ENCODE results near the gene ACP1. TPM values are rescaled to one million over a fixed set of nuclear protein-coding genes. Genes with fewer than 3 reads are reported as not detected.

ACP1 gene
- 186 and 248 TPM in 2 replicates for total RNA-seq (2014; rRNA removed; shearing (Covaris generic))

GRCh38 chr2:264493-265468 lies at the start of gene ACP1:
Gene ACP1 (plus strand): TSS chr2:264947. CDS start chr2:264965, 18 bp downstream.
- peak; percentile 86 for DNase-seq (ENCODE audit: low spot score)

- DNase-seq (ENCODE audit: low spot score) = no peak
Measured at GRCh38 chr2:216068-216467, 48.7 kb upstream of the ACP1 start.

DNA sequence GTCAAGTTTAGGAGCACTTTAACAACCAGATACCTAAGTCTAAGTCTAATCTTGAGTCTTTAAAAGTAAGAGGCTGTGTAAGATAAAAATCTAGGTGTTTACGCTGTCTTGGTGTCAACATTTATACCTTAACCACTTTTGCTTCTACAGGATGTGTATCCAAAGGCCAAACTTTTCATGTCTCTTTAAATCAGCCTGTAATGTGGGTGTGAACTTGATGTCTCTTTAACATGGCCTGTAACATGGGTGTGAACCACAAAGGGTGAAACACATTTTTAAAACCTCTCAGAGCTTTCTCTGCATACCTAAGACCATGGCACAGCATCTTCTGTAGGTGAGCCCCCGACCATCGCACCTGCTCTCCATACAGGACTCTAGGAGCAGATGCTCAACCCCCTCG lies 41.3 kb upstream of the ACP1 start:
- DNase-seq (ENCODE audit: low spot score) = no peak

GRCh38 chr2:223971-224760 lies 40.6 kb upstream of the ACP1 start:
- DNase-seq (ENCODE audit: low spot score) = no peak

DNA sequence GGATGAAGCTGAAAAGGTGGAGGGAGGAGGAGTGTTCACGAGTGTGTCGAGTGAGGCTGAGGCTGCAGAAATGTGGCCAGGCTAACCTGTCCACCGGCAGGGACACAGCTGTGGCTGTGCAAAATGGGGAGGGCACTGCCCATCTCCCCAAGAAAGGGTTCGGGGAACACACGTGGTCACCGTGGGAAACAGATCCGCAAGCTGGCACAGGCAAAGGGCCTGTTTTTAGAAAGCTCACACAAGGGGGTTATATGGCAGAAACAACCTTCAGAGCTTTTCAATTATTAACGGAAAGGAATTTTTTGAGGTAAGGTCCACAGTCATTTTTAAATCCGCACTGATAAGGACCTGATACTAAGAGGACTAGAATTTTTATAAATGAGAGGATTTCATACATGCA lies 36.6 kb upstream of the ACP1 start:
- DNase-seq (ENCODE audit: low spot score) = no peak

GRCh38 chr2:228518-229278 lies 36.0 kb upstream of the ACP1 start:
- DNase-seq (ENCODE audit: low spot score) = no peak

GRCh38 chr2:231521-232185 lies 33.1 kb upstream of the ACP1 start:
- DNase-seq (ENCODE audit: low spot score) = no peak

GRCh38 chr2:233030-233429 lies 31.7 kb upstream of the ACP1 start:
- DNase-seq (ENCODE audit: low spot score) = no peak

- no peak for DNase-seq (ENCODE audit: low spot score)
Measured at GRCh38 chr2:234421-234820, 30.3 kb upstream of the ACP1 start.

GRCh38 chr2:236993-237539 lies 27.7 kb upstream of the ACP1 start:
- no peak for DNase-seq (ENCODE audit: low spot score)

GRCh38 chr2:237878-238277 lies 26.9 kb upstream of the ACP1 start:
- no peak for DNase-seq (ENCODE audit: low spot score)

DNA sequence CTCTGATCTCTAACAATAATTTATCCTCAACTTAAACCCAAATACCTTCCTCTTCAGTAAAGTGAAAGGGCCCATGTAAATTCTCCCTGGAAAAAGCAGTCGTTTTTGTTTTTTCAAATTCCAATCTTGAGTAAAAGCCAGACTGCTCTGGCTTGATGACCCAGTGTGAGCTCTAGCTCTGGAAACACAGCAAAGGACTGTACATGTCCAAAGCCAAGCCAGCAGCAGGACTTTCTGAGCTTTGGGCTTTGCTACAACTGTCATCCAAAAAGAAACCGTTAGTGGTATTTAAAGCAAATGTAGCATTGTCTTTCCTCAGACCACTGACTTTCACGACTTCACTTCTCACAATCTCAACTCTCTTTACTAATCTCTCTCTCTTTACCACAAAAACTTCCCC lies 26.3 kb upstream of the ACP1 start:
- no peak for DNase-seq (ENCODE audit: low spot score)

DNA sequence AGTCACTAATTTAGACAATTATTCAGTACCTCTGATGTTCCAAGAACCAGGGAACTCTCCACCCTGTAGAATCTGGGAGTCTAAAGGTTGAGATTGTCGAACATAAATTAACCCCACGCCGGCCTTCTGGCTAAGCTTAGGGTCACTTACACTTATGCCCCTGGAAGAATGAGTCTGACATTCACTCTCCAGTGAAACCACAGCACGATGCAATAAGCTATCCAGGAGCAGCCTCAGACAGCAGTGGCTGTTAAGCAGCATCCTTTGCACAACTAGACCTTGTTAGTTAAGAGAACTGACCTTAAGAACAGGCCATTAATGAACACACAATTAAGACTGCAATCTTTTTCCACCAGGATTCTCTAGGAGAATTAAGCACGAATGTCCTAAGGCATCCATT lies 25.9 kb upstream of the ACP1 start:
- no peak for DNase-seq (ENCODE audit: low spot score)

- no peak for DNase-seq (ENCODE audit: low spot score)
Measured at GRCh38 chr2:244547-244946, 20.2 kb upstream of the ACP1 start.

DNA sequence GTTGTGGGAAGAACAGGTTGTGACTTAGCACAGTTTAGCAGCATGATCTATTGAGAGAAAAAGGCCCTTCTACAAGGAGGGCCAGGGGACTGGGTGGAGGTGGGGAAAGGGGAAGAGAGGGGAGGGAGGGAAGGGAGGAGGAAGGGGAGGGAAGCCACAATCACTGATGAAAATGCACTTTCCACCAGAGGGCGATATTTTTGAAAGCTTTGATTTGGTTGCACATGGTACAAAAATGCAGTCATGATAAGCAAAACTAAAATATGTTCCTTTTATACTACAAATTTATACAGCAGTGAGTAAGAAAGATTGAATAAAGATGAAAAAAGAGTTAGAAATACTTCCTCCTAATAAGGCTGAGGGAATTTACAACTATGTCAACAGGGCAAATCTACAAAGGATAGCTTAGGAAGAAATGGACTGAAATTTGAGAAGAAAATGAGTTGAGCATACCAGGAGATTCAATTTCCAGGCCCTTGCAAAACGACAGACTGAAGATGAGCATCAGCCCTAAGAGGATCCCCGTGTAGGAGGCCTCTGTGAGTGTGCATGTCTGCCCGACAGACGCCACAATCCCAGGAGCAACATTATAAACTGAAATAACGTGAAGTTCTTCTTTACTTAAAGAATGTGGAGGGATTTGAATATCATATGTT lies 18.1 kb upstream of the ACP1 start:
- peak; percentile 77 for DNase-seq (ENCODE audit: low spot score)

DNA sequence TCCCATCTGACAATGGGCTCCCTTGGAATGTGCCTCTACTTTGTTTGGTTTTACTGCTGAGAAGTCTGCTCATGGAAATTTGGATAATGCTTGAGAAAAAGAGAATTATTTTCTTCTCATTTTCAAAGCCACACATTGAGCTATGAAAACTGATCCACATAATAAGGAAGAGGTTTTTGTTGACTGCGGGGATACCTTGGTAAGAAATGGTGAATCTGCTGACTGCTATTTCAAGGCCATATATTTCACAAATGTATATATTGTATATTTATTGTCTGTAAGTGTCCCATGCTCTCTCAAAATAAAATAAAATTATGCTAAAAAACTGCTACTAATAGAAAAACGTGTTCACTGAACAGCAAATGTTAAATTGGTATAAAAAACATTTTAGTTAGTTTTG lies 16.0 kb upstream of the ACP1 start:
- DNase-seq (ENCODE audit: low spot score) = no peak

DNA sequence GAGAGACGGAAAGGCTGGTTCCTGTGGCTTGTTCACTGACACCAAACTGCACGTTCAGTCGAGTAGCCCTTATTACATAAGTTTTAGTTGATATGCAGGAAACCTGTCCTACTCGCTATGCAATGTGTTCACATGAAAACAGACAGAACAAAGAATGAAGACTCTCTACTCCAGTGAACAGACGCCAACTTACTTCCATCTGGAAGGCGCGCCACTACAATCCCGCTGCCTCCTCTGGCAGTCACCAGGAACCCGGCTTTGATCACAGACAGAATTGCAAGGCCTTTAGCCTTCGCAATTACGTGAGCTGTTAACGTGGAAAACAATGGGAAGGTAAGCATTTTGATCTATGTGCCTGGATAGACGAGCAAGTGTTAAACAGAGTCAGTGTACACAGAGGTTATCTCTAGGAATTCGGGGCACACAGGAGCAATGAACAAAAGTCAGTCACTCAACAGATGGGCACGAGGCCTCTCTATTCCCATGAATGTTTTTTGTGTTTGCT lies 15.2 kb upstream of the ACP1 start:
- DNase-seq (ENCODE audit: low spot score) = no peak

DNA sequence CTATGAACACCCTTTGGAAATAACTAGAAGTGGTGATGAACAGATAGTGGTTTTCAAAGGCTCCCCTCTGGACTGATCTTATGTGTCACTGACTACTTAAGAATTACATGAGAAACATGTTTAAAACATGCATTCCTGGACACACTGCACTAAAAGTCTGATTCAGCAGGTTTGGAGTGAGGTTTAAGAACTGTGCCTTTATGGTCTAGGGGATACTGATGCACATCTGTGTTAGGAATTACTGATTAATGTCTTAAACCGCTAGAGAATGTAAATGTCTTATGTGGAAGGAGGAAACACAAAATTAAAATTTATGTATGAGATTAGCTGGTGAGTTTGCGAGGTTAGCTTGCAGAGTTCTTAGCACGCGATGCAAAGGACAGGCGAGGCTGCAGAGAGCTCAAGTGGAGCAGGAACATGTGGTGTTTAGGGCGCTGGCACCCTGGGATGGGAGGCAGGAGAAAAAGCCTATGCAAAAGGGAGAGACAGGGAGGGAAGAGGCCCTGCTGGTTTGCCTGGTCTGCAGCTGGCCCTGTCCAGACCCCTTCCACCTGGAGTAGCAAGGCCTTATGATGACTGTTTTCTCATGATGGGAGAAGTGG lies 12.6 kb upstream of the ACP1 start:
- no peak for DNase-seq (ENCODE audit: low spot score)

GRCh38 chr2:253202-253638 lies 11.5 kb upstream of the ACP1 start:
- DNase-seq (ENCODE audit: low spot score) = no peak

GRCh38 chr2:254241-254640 lies 10.5 kb upstream of the ACP1 start:
- no peak for DNase-seq (ENCODE audit: low spot score)

All from A172 (cell line).